ENCODE results near the gene ANTXRL.
"Not testable (repeated sequence)": the region's sequence is repeated elsewhere in the genome, so short reads cannot be mapped to it uniquely, and the experiment has no call there.

DNA sequence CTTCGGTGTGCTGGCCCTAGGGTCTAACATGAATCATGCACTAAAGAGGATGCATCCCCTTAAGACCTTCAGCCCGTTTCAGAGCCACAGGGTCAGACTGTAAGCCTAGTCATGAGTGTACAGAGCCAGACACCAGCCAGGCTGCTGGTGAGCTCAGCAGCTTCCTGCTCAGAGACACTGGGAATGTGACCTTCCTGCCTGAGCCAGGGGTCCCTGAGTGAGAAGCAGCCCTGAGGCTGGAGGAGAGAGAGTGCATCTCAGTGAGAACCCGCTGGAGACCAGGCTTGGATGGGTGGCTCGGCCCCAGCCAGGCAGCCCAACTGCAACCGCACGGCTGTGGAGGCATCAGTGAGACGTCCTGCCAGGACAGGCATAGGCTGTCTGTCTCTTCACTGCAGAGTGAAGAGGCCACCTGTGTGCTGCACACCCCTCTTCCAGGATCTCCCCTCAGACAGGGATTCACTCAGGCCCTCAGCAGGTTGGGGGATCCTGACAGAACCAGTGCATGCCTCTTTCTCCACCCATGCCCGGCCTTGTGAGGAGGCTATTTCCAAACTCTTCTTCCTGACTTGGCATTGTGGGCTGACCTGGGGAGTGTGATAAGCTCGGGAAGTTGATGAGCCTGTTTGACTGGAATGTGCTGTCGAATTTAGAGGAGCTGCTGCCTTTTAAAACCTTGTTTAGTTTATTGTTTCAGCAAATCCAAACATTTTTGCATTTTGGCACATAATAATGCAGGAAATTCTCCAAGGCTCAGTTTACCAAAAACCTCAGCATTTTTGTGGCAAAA is 28.5 kb downstream of the ANTXRL start:
- TF ChIP-seq, protein P1, sequence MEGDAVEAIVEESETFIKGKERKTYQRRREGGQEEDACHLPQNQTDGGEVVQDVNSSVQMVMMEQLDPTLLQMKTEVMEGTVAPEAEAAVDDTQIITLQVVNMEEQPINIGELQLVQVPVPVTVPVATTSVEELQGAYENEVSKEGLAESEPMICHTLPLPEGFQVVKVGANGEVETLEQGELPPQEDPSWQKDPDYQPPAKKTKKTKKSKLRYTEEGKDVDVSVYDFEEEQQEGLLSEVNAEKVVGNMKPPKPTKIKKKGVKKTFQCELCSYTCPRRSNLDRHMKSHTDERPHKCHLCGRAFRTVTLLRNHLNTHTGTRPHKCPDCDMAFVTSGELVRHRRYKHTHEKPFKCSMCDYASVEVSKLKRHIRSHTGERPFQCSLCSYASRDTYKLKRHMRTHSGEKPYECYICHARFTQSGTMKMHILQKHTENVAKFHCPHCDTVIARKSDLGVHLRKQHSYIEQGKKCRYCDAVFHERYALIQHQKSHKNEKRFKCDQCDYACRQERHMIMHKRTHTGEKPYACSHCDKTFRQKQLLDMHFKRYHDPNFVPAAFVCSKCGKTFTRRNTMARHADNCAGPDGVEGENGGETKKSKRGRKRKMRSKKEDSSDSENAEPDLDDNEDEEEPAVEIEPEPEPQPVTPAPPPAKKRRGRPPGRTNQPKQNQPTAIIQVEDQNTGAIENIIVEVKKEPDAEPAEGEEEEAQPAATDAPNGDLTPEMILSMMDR (IDR thresholded peaks at IDR 0.05 in 4 of 5, conservative IDR thresholded peaks at IDR 0.05 in 1 of 5) = not testable (repeated sequence)
- TF ChIP-seq POLR2A (IDR thresholded peaks at IDR 0.05) = not testable (repeated sequence)
